Measurements from ENCODE around the gene CCT6A.
"Not testable (repeated sequence)": the region's sequence is repeated elsewhere in the genome, so short reads cannot be mapped to it uniquely, and the experiment has no call there.

CCT6A gene
- 79.2 to 197 reads per million in 2 donors for total RNA-seq

- peak; percentile 85 for DNase-seq
Observed at GRCh38 chr7:56051339-56052191, at the start of gene CCT6A, which contains the start of gene PSPH. Gene CCT6A (plus strand): TSS chr7:56051765. CDS start chr7:56051849, 84 bp downstream. Gene PSPH (minus strand): TSS chr7:56051444. CDS start chr7:56021212, 30,232 bp downstream.

GRCh38 chr7:56003749-56004148 is 47.8 kb upstream of the CCT6A start:
- DNase-seq: no peak

GRCh38 chr7:56007167-56007652 is 44.4 kb upstream of the CCT6A start:
- DNase-seq: no peak

- DNase-seq: no peak
Observed at GRCh38 chr7:56007891-56008290, 43.7 kb upstream of the CCT6A start.

- DNase-seq: no peak
Observed at GRCh38 chr7:56009695-56010094, 41.9 kb upstream of the CCT6A start.

GRCh38 chr7:56017015-56017414 is 34.5 kb upstream of the CCT6A start:
- not testable (repeated sequence) for DNase-seq

- DNase-seq: no peak
Observed at GRCh38 chr7:56019501-56019900, 32.1 kb upstream of the CCT6A start.

- DNase-seq: no peak
Observed at GRCh38 chr7:56023500-56023899, 28.1 kb upstream of the CCT6A start.

GRCh38 chr7:56026538-56026937 is 25.0 kb upstream of the CCT6A start:
- DNase-seq: no peak

GRCh38 chr7:56028942-56029630 is 22.5 kb upstream of the CCT6A start:
- no peak for DNase-seq

- no peak for DNase-seq
Observed at GRCh38 chr7:56030340-56030739, 21.2 kb upstream of the CCT6A start.

- DNase-seq: not testable (repeated sequence)
Observed at GRCh38 chr7:56031556-56031955, 20.0 kb upstream of the CCT6A start.

GRCh38 chr7:56032578-56032977 is 19.0 kb upstream of the CCT6A start:
- not testable (repeated sequence) for DNase-seq

- peak; percentile 52 for DNase-seq
Observed at GRCh38 chr7:56033671-56034432, 17.7 kb upstream of the CCT6A start.

- no peak for DNase-seq
Observed at GRCh38 chr7:56040730-56041129, 10.8 kb upstream of the CCT6A start.

- not testable (repeated sequence) for DNase-seq
Observed at GRCh38 chr7:56045758-56046157, 5.8 kb upstream of the CCT6A start.

GRCh38 chr7:56046721-56047445 is 4.7 kb upstream of the CCT6A start:
- DNase-seq: no peak

GRCh38 chr7:56047446-56048116 is 4.0 kb upstream of the CCT6A start:
- DNase-seq: not testable (repeated sequence)

GRCh38 chr7:56048245-56048644 is 3.3 kb upstream of the CCT6A start:
- no peak for DNase-seq

GRCh38 chr7:56048763-56049162 is 2.8 kb upstream of the CCT6A start:
- not testable (repeated sequence) for DNase-seq

GRCh38 chr7:56051053-56051338 is 569 bp upstream of the CCT6A start:
- no peak for DNase-seq

- no peak for DNase-seq
Observed at GRCh38 chr7:56053379-56053778, 1.8 kb downstream of the CCT6A start.
